Measurements from ENCODE around the gene DMAC2L.

- TF ChIP-seq, protein P1, sequence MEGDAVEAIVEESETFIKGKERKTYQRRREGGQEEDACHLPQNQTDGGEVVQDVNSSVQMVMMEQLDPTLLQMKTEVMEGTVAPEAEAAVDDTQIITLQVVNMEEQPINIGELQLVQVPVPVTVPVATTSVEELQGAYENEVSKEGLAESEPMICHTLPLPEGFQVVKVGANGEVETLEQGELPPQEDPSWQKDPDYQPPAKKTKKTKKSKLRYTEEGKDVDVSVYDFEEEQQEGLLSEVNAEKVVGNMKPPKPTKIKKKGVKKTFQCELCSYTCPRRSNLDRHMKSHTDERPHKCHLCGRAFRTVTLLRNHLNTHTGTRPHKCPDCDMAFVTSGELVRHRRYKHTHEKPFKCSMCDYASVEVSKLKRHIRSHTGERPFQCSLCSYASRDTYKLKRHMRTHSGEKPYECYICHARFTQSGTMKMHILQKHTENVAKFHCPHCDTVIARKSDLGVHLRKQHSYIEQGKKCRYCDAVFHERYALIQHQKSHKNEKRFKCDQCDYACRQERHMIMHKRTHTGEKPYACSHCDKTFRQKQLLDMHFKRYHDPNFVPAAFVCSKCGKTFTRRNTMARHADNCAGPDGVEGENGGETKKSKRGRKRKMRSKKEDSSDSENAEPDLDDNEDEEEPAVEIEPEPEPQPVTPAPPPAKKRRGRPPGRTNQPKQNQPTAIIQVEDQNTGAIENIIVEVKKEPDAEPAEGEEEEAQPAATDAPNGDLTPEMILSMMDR (IDR thresholded peaks at IDR 0.05) = no peak
- no peak for TF ChIP-seq POLR2A (IDR thresholded peaks at IDR 0.05)
Observed at GRCh38 chr14:50359631-50360030, 47.5 kb downstream of the DMAC2L start.
